HuH-7.5 (cell line): Measurements from ENCODE around the gene OPTN.
A peak's percentile ranks its signal among the peaks of the same experiment; 100 is the strongest.
"Not testable (repeated sequence)": the region's sequence is repeated elsewhere in the genome, so short reads cannot be mapped to it uniquely, and the experiment has no call there.

Source experiments
- DNase-seq: peaks from one replicate; pipeline ENCODE4 v3.0.0; 2011; ENCODE audit warnings: low spot score

The OPTN gene

DNA sequence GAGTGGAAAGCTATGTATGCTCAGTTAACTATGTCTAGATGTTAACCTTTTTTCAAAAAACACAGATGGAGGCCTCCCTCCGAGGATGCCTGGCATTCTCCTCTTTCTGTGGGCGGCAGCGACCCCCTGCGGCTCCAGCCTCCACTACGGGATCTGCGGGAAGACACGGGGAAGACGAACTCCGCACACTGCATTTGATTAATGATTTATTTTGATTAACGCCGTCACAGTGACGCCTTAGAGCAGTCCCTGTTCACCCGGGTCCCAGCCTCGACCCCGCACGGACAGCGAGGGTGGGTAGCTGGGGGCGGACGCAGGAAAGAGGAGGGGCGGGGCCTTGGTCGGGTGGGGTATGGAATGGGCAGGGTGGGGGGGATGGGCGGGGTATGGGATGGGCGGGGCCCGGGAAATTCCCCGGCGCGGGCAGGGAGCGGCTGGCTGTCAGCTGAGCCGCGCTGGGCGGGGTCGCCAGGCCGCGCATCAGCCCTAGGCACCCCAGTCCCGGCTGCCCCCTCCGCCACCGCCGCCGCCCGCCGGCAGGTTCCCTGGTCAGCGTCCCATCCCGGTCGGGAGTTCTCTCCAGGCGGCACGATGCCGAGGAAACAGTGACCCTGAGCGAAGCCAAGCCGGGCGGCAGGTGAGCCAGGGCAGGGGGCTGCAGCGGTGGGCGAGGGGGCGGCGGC lies at the start of gene OPTN:
Gene OPTN (plus strand): TSS at position 498 of the 683 bp plus-strand sequence. CDS start 8,960 bp downstream, outside the sequence.
- DNase-seq, result peak; percentile 72

DNA sequence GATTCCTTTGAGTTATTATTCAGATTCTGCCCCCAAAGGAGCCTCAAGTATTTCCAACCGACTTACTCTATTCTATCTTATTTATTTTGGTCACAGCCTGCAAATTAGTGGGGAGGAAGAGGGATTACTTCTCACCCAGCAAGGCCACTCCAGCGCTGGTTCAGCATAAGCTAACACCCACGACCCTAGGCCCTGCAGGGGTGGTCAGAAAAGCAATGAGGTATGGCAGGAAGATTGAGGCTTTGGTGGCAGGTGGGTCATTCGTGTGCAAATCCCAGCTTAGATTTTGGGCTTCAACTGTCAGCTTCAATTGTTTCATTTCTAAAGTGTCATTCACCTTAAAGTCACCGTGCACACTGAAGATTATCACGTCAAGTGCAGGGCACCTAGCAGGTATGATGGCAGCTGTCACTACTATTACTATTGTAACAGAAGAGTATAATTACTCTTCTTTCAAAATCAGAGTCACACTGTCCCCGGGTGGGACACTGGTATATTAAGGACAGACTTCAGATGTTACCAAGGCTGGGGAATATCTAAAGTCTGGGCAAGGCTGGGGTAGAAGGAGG lies 48.8 kb upstream of the OPTN start:
- no peak for DNase-seq

DNA sequence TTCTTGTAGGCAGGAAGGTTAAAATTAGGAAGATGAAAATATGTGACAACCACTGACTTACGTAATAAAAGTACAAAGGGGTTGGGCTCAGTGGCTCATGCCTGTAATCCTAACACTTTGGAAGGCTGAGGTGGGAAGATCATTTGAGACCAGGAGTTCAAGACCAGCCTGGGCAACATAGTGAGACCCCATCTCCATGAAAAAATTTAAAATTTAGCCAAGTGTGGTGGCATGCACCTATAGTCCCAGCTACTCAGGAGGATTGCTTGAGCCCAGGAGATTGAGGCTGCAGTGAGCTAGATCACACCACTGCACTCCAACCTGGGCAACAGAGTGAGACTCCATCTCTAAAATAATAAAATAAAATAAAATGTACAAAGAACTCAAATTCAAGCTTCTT lies 46.8 kb upstream of the OPTN start:
- DNase-seq, result not testable (repeated sequence)

DNA sequence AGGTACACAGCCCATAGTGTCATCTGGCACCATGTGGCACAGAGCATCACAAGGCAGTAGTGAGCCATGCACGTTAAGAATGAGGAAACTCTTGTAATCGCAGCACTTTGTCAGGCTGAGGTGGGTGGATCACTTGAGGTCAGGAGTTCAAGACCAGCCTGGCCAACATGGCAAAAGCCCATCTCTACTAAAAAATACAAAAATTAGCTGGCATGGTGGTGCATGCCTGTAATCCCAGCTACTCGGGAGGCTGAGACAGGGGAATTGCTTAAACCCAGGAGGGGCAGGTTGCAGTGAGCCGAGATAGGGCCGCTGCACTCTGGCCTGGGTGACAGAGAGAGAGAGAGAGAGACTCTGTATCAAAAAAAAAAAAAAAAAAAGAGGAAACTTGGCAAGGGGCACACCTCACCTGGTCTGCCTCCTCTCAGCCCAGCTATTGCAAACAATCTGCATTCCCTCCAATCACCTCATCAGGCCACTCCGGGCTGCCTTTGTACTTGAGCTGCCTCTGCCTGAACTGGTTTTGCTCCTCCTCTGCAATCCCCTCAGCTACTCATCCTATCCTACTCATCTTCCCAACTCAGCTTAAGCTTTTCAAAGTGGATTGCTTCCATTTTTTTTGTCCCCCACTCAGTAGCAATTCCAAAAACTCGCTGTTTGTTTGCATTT lies 46.0 kb upstream of the OPTN start:
- no peak for DNase-seq

DNA sequence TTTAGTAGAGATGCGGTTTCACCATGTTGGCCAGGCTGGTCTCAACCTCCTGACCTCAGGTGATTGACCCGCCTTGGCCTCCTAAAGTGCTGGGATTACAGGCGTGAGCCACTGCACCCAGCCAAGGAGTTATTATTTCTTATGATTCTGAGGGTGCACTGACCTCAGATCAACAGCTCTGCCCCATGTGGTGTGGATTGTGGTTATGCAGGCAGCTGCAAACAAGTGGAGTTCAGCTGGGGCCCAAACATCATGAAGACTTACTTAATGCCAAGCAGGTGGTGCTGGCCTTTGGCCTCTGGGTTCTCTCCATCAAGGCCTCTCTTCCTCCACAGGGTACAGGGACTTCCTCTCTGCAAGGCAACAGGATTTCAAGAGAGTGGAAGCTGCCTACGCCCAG lies 45.1 kb upstream of the OPTN start:
- no peak for DNase-seq

DNA sequence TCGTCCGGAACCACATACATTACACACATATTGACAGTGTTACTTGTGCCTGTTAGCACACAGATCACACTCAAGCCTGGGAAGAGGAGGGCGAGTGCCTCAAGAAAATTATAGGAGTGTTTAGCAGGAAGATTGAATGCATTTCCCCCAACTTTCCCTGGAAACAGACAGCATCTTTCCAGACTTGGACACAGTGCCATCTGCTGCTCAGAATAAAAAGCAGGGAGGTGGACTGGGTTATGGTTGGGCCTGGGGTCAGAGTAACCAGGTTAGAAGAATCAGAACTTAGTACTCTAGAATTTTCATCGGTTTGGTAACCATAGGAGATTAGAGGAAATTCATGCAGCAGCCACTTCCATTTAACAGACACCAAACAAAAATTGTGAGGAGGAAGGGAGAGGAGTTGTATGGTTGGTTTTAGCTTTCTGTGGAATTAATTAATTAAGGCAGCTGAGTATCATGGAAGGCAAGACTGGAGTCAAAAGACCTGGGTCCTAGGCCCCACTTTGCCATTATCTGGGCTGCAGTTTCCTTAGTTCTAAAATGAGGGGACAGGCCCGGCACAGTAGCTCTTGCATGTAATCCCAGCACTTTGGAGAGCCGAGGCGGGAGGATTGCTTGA lies 43.4 kb upstream of the OPTN start:
- no peak for DNase-seq

DNA sequence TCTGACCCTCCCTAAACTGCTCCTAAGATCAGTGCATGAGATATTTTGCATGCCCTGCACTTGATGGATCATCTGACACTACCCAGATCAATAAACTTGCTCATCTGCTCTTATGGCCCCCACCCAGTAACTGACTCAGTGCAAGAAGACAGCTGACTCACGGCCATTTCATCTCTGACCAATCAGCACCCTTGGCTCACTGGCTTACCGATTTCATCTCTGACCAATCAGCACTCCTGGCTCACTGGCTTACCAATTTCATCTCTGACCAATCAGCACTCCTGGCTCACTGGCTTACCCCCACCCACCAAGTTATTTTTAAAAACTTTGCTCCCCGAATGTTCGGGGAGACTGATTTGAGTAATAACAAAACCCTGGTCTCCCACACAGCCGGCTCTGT lies 37.2 kb upstream of the OPTN start:
- DNase-seq, result no peak

DNA sequence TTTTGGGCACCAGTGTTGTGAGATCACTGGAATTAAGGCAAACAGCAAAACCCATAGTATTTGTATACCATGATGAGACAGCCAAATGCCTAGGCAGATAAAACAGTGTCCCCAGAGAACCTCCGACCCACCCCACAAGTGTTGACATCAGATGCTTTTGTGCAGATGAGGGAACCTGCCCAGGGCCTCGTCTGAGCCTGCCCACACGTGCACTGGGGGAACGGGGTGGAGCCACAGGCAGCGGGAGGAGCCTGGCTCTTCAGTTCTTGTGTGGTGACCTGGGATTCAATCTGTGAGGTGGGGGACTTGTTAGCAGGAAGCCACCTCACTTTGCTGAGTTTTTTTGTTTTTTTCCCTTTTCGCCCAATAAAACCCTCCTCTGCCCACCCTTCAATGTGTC lies 33.4 kb upstream of the OPTN start:
- no peak for DNase-seq

DNA sequence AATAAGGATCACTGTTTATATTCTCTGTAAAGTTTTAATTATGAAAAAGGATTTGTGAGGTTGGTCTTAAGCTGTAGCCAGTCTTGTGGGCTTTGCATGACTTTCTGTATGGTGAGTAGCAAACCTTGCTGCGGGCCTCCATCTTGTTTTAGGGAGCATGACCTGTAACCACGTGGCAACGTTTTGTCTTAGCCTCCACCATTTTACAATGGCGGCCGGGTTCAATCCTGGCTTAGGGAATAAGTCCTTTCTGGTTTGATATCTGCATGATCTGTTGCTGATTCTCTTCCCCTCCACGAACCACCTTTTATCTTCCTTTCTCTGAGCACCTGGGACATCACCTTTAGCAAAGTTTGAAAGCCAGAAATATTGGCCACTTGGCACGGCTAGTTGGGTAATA lies 32.5 kb upstream of the OPTN start:
- no peak for DNase-seq

DNA sequence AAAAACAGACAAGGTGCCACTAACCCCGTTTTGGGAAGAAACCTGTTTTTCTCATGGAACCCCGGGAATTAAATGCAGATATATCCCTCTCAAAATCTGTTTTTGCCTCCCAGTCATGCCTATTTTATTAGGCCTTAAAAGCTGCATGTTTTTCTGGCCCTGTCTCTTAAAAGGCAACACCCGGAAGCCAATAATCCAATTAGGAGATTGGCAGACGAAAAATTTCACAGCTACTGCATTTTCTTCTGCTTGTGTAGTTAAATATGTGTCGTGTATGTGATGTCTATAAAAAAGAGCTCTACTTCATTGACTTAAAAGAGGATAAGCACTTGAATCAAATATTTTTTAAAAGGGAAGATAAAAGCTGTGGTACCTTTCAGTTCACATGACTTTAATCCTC lies 31.9 kb upstream of the OPTN start:
- no peak for DNase-seq

DNA sequence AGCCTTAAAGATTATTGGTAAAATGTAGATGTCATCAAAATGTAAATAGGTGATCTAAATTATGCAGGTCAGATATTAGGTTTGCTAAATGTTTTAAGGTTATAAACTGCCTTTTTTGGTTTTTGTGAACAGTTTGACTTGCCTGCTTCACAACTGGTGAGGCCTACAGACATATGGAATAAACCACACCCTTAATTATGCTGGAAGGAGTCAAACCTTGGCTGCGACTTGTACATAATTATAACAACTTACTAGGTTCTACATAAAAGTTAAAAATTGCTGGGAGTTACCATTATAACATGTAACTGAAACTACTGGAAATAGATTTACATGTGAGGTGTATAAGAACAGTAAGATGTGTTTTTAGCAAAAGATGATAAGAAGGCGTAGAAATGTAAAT lies 31.5 kb upstream of the OPTN start:
- no peak for DNase-seq

DNA sequence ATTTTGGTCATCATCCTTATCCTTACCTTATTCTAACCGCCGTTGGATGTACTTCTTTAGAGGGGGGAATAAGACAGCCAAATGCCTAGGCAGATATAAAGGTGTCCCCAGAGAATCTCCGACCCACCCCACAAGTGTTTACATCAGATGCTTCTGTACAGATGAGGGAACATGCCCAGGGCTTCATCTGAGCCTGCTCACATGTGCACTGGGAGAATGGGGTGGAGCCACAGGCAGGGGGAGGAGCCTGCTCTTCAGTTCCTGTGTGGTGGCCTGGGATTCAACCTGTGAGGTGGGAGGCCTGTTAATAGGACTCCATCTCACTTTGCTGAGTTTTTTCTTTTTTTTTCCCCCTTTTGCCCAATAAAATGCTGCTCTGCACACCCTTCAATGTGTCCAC lies 27.6 kb upstream of the OPTN start:
- no peak for DNase-seq

DNA sequence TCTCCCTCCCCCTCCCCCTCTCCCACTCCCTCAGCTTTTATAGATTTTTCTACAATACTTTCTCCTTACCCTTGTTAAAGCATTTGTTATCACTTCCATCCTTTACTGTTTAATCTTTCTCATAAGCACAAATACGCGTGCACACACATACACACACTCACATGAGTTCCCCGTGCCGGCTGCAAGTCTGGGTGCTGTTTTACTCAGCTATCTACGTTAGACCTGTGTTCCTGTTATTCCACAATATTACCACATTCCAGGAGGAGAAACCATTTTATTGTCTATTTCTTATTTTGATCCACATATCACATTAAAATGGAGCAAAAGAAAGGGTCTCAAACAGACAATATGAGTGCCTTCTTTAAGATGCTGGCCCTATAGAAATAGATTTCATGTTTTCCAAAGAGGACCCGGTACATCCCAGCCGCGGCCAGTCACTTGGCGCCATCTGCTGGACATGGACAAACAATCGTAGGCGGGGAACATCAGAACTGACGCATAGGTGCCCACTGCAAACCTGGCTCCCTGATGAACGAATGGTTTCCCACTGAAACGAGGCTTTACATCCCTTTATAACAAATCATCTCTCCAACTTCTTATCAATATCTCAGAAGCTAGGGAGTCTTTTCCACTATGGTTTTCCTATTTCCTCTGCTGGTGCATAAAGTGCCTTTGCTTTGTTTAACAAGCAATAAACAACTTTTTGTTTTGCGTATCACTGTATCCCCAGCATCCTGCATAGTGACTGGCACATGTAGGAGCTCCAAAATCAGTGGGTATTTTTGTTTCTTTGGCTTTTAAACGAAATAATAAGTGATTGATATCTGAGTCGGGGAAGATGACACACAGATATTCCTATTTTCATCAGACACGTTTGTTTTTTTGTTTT lies 25.2 kb upstream of the OPTN start:
- peak; percentile 54 for DNase-seq

DNA sequence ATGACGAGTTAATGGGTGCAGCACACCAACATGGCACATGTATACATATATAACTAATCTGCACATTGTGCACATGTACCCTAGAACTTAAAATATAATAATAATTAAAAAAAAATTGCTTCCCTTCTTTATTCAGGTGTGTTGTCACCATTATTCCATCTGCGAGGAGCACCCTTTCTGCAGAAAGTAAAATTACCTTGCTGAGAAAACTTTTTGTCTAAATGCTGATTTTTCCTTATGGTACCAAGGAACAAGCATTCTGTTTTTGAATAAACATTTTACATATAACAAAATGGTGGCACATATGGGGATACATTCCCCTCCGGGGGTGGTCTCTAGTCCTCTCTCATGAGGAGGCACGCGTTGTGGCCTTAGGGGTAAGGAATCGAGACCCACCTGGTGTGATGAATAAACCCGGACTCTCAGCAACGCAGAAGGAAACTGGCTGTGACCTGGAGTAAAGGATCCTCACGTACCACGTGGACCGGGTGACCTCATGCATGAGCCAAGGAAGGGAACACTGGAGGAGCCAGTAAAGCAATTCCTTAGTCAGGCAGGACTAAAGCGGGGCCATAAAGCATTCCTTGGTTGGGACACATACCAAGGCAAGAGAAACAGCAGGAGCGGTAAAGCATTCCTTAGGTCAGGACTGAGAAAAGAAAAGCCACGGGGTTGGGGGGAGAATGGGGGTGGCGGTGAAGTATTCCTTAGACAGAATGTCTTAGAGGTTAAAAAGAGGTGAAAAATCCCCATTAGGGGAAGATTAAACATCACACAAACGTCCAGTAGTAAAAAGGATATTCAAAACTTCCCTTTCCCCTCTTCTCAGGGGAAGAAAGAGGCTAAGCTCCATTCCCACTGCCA lies 20.8 kb upstream of the OPTN start:
- DNase-seq, result no peak

DNA sequence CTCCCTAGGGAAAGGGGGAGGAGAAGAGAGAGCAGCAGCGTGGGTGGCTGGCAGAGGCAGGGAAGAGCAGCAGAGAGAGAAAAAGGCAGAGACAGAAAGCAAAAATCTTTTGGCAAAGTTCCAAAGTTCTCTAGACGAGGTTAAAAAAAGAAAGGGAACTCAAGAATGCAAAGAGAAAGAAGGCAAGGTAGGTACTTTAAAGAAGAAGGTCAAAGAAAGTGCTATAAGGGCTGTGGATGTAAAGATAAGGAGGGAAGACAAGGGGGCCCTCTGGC lies 20.2 kb upstream of the OPTN start:
- no peak for DNase-seq

DNA sequence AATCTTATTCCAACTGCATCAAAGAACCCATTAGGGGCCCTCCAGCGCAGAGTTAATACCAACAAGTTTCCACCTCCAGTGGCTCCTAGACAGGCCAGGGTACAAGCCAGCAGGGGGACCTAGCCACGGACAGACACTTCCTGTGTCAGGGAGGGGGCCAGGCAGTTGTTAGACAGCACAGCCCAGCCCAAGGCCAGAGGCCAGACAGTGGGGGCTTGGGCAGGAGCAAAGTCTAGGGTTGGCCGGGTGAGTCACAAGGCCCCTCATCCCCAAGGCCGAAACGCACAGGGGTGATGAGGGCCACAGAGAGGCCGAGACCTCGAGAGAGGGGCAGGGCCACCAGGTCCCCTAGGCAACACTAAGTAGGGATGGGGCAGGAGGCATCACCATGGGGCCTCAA lies 19.3 kb upstream of the OPTN start:
- DNase-seq, result no peak

DNA sequence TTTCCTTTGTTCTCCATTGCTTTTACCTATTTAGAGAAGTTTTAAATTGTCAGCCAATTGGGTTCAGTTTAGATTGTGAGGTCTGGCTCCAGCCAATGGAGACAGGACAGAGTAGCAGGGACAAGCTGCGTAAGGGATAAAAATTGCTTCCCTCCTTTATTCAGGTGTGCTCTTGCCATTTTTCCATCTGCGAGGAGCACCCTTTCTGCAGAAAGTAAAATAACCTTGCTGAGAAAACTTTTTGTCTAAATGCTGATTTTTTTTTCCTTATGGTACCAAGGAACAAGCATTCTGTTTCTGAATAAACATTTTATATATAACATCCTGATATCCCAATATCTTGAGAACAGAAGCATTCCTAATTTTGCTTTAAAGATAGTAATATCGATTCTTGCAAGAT lies 16.3 kb upstream of the OPTN start:
- DNase-seq, result not testable (repeated sequence)

DNA sequence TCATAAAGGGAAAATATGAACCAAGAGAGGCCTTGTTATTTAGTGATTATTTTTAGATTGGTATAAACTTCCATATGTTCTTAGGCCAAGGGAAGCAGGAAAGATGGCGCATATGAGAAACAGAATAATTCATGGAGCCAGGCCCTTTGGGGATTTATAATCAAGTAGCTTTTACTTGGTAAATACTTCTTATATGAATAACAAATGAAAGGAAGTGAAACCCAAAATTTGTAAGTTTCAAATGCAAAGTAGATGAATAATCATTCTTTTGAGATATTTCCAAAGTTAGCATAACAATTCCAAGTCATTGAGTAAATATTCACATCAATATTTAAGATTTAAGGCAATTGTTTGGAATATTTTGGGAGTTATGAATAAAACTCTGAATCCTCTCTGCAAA lies 13.9 kb upstream of the OPTN start:
- DNase-seq, result no peak

DNA sequence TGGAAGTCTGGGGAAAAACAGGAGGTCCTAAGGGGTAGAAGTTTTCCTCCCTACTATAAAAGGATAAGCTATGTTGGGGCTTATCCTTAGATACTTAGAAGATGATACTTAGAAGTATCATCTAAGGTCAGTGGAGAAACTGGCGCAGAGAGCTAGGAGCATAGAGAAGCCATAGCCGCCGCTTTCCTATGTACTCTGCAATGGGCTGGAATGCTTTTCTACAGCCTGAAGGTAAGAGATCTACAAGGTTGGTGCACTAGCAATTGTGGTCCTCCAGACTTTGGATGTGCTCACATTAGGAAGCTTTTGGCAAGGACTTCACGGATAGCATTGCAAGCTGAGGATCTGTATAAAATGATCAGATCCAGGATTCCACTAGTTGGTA lies 12.4 kb upstream of the OPTN start:
- no peak for DNase-seq

DNA sequence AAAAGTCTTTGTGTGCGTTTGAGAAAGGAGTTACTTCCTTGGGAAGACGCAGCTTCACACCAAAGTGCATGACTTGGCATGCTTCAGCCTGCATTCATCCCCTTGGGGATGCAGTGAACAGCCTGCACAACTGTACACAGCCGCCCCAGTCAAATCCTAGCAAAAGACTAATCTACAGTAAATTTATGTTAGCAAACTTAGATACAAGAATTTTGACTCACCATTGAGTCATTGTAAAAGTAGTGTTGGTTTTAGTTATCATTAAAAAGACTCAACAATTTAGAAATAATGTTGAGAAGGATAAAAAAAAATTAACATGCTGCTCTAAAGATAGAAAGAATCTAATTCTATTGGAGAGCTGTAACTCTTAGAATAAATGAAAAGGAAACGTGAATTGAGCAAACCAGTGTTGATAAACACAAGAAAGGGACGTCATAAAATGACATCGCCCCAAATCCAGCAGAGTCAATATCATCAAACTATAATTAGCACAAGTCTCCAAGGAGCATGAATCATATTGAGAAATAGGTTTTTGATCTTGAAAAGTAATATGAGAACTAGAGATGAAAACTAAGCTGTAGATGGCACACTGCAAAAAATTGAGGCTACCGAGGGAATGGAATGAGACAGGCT lies 11.9 kb upstream of the OPTN start:
- no peak for DNase-seq

DNA sequence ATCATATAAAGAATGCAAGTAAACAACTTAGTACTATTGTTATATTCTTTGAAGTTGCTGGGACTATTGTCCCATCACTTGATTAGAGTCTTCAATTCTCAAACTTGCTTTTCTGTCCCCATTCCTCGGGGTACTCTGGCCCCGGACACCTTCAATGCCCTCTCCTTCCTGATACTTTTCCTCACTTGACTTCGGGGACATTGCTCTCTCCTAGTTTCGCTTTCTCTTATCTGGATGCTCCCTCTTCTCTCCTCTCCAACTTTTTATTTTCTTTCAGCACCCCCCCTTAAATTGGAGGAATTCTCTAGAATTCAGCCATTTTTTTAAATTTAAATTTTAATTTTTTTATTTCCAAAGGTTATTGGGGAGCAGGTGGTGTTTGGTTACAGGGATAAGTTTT lies 10.6 kb upstream of the OPTN start:
- no peak for DNase-seq
